ENCODE data around the gene AGPAT4.

Gene AGPAT4

GRCh38 chr6:161223646-161224045, 50.2 kb downstream of the AGPAT4 start:
- TF ChIP-seq CTCF (IDR thresholded peaks at IDR 0.05; ENCODE audit: low read depth, low read length), result no peak
- no peak for DNase-seq (ENCODE audit: low read depth in 2 of 2)

GRCh38 chr6:161222706-161223234, 51.1 kb downstream of the AGPAT4 start:
- no peak overlapping the region for H3K4me3 ChIP-seq (replicated peaks in 1 of 2; ENCODE audit: low read depth in 2 of 2, low read length in 2 of 2)
- no peak for DNase-seq (ENCODE audit: low read depth in 2 of 2)
- no peak for TF ChIP-seq CTCF (IDR thresholded peaks at IDR 0.05; ENCODE audit: low read depth, low read length)

More at GRCh38 chr6:161223646-161224045, 50.2 kb downstream of the AGPAT4 start:
- H3K4me3 ChIP-seq (replicated peaks in 1 of 2; ENCODE audit: low read depth in 2 of 2, low read length in 2 of 2), result no peak overlapping the region

- no peak for TF ChIP-seq CTCF (IDR thresholded peaks at IDR 0.05; ENCODE audit: low read depth, low read length)
- H3K4me3 ChIP-seq (replicated peaks in 1 of 2; ENCODE audit: low read depth in 2 of 2, low read length in 2 of 2), result no peak overlapping the region
- no peak for DNase-seq (ENCODE audit: low read depth in 2 of 2)
These were observed 53.5 kb downstream of the AGPAT4 start for GRCh38 chr6:161220346-161220745.

- H3K4me3 ChIP-seq (replicated peaks in 1 of 2; ENCODE audit: low read depth in 2 of 2, low read length in 2 of 2), result no peak overlapping the region
- DNase-seq (ENCODE audit: low read depth in 2 of 2), result no peak
- TF ChIP-seq CTCF (IDR thresholded peaks at IDR 0.05; ENCODE audit: low read depth, low read length), result no peak
These were observed 54.2 kb downstream of the AGPAT4 start for GRCh38 chr6:161219680-161220079.

- TF ChIP-seq CTCF (IDR thresholded peaks at IDR 0.05; ENCODE audit: low read depth, low read length), result peak; percentile 2
- peak in 1 of 2 donors; percentile 27 for DNase-seq (ENCODE audit: low read depth in 2 of 2)
- H3K4me3 ChIP-seq (replicated peaks in 1 of 2; ENCODE audit: low read depth in 2 of 2, low read length in 2 of 2), result no peak overlapping the region
These were observed 55.6 kb downstream of the AGPAT4 start for GRCh38 chr6:161218222-161218621.

GRCh38 chr6:161217628-161218027, 56.2 kb downstream of the AGPAT4 start:
- no peak for DNase-seq (ENCODE audit: low read depth in 2 of 2)
- no peak overlapping the region for H3K4me3 ChIP-seq (replicated peaks in 1 of 2; ENCODE audit: low read depth in 2 of 2, low read length in 2 of 2)
- TF ChIP-seq CTCF (IDR thresholded peaks at IDR 0.05; ENCODE audit: low read depth, low read length), result no peak

- no peak for TF ChIP-seq CTCF (IDR thresholded peaks at IDR 0.05; ENCODE audit: low read depth, low read length)
- DNase-seq (ENCODE audit: low read depth in 2 of 2), result no peak
- no peak overlapping the region for H3K4me3 ChIP-seq (replicated peaks in 1 of 2; ENCODE audit: low read depth in 2 of 2, low read length in 2 of 2)
These were observed 57.1 kb downstream of the AGPAT4 start for GRCh38 chr6:161216616-161217205.
